GM18526 (cell line): ENCODE results near the gene HAGHL.
A peak's percentile ranks its signal among the peaks of the same experiment; 100 is the strongest.

Source experiments
- POLR2A ChIP-seq: IDR thresholded peaks from 3 replicates; pipeline ENCODE4 v1.6.1; 2011; ENCODE audit not compliant: insufficient read length; ENCODE audit errors: extremely low read depth

HAGHL gene

DNA sequence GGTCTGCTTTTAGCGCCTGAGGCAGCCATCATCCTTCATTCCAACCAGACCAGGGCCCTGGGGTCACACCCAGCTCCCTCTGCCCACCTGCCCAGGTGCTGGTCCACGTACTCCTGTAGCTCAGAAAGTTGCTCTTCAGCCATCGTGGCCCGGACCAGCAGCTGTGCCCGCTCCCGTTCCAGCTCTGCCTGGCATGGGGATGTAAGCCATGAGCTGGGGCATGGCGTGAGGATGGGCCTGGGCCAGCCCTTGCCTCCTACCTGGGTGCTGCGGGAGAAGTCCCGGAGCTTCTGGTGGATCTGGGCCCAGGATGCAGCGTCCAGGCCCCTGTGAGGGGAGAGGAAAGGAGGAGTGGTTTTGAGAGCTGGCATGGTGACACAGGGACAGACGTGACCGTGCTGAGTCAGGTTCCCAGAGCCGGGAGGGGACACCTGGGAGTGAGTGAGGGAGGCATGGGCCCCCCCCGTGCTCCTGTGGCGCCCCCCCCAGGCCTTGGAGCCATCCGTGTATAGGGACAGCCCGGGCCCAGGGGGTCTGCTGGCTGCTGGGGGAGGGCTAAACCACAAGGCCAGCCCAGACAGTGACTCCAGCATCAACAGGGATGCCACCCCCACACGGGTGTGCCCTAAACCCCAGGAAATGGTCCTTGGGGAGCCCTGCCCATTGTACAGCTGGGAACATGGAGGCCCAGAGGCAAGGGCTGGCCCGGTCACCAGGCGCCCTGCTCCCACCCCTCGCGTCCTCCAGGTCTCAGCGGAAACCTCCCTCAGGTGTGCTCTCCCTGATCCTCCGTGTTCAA lies 3.9 kb upstream of the HAGHL start:
- peak; percentile 2 for TF ChIP-seq POLR2A

GRCh38 chr16:723695-724094 lies 3.2 kb upstream of the HAGHL start:
- no peak for TF ChIP-seq POLR2A

GRCh38 chr16:724188-725040 lies 2.5 kb upstream of the HAGHL start:
- TF ChIP-seq POLR2A = no peak

GRCh38 chr16:725041-725376 lies 1.9 kb upstream of the HAGHL start:
- TF ChIP-seq POLR2A = no peak

DNA sequence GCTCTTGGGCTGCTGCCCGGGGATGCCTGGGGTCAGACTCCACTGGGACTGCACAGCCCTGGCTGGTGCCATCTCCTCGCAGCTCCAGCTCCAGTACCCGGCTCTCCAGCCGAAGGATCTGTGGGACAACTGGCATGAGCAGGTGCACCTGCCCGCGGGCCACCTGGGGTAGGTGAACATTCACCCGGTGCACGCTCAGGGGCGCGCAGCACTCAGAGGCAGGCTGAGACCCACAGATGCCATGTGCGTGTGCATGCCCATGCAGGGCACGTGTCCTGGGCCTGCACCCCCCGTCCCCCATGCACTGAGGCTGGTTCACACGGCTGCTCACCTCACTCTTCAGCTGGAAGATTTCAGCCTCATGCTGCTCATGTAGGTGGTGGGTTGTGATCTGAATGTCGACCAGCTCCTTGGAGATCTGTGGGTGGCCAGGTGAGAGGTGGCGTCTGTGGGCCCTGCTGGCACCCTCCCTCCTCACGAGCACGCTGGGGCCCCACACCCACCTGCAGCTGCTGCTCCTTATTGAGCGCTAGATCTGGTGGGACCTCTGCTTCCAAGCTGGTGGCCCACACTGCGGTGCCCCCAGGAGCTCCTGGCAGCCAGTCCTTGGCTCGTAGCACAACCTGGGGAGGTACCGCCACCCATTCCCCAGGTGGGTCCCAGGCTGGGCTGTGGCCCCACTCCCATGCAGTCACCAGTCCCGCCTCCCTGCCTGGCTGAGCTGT lies 1.3 kb upstream of the HAGHL start:
- TF ChIP-seq POLR2A = no peak

DNA sequence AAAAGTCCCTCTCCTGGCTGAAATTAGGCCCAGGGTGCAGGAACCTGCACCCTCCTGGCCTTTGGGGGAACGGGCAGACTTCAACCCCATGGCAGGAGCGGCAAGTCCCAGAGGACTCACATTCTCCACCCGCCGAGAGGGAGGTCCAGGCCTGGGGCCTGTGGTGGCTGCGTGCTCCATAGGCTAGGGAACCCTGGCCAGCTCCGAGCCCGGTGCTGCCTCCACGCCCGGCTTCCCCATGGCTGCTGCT lies 793 bp upstream of the HAGHL start:
- TF ChIP-seq POLR2A = no peak

DNA sequence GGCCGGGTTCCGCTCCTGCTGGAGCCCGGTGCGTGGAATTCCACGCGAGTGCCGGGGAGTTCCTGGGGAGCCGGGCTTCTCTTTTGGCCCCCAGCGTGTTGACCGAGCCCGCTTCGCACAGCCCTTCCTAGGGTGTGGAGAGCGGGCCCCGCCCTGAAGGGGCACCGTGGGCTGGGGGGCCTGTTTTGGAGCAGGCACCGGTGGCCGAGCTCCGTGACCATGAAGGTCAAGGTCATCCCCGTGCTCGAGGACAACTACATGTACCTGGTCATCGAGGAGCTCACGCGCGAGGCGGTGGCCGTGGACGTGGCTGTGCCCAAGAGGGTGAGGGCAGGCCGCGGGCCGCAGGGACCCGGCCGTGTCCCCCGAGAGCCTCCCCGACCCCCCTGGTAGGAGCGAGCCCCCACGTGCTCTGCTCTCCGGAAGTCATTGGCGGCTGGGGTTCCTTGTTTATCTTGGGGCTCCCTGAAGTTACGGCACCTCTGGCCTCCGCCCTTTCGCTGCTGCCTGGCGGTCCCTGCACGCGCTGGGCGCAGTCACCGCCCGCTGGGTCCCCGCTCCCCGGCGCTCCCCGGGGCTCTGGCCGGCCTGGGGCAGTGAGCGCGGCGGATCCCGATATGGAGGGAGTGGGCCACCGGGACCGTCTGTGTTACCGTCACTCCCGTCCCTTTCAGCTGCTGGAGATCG lies 528 bp downstream of the HAGHL start:
- no peak for TF ChIP-seq POLR2A

DNA sequence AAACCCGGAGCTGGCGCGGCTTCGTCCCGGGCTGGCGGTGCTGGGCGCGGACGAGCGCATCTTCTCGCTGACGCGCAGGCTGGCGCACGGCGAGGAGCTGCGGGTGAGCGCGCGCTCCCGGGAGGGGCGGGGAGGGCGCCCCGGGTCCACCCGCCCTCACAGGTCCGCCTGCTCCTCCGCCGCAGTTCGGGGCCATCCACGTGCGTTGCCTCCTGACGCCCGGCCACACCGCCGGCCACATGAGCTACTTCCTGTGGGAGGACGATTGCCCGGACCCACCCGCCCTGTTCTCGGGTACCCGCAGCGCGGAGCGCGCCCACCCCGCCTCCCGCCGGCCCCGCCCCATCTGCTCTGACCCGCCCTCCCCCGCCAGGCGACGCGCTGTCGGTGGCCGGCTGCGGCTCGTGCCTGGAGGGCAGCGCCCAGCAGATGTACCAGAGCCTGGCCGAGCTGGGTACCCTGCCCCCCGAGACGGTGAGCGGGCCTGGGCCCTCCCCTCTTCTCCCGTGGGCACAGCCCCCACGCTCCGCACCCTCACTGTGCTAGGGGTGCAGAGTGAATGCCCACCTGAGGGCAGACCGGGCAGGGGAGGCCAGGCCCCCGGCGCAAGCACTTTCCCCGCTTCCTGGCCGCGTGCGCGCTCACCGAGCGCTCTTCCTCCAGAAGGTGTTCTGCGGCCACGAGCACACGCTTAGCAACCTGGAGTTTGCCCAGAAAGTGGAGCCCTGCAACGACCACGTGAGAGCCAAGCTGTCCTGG lies 1.4 kb downstream of the HAGHL start:
- TF ChIP-seq POLR2A = no peak

GRCh38 chr16:728890-729744 lies 2.2 kb downstream of the HAGHL start:
- TF ChIP-seq POLR2A = no peak

DNA sequence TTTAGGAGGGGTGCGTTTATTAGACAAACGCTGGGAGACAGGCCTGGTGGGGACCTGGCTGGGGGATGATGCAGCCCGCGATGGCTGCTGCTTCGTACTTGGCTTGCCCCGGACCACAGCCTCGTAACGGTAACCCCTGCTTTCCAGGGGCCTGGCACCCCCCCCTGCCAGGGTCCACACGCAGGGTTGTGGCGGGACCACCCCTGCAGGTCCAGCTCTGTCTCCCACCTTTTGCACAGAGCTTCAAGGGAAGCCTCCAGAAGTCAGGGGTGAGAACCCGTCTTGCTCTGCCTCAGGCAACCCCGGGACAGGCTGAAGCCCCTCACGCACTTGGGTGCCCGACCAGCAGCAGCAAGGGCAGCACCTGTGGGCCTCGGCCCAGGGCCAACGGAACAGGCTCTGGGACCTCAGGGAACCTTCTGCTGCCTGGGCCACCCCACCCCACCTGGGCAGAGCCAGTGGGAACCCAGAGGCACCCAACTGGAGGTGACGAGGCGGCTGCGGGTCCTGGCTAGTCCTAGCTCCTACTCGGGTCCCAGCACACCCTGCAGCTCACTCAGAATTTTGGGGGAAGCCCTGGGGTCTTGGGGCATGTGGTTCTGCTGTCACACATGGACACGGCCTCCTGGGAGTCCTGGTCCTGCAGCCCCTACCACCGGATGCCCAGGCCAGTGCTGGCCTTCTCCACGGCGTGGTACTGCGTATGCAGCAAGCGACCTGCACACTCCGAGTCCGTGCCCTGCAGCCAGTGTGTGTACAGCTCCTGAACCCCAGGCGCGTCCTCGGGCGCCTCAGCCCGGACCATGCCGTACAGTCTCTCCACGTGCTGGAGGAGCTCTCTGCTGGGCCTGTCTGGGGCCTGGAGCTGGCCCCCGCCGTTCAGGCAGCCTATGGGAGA lies 3.1 kb downstream of the HAGHL start:
- TF ChIP-seq POLR2A = no peak

DNA sequence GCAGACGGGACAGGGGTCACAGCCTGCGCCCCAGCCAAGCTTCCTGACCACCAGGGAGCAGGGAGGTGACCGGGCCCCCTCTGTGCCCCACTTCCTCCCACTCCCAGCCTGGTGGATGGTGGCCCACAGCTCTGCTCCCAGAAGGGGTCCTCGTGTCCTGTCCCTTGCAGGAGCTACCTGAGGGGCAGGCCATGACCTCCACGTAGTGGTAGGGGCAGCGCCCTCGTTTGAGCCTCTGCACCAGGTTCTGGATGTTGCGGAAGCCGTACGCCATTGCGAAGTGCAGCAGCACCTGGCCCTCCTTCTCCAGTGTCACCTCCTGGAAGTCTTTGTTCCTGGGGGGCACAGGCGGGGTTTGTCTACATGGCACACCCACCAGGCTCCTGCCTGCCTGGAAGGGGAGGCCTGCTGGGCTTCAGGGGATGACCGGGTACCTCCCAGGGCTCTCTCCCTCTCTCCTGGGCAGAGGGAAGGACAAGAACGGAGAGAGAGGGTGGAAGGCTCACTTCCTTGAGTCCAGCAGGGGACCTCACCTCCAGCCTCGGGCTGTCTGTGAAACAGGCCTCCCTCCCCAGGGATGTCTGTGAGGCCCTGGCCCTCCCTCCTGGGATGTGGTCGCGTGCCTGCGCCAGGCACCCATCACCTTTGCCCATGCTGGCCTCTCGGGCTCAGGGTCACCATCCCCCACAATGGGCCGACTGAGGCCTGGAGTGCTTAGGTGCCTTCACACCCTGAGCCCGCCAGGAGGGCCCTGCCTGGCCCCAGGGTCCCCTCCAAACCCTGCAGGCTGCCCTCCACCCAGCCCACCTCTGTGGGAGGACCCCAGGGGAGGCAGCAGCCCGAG lies 4.0 kb downstream of the HAGHL start:
- TF ChIP-seq POLR2A = no peak

- TF ChIP-seq POLR2A = no peak
Measured at GRCh38 chr16:732332-732731, 5.4 kb downstream of the HAGHL start.
